Muscle of leg (tissue), 11 donors: ENCODE results near the gene NAA40. TPM values are rescaled to one million over a fixed set of nuclear protein-coding genes. Genes with fewer than 3 reads are reported as not detected.
A peak's percentile ranks its signal among the peaks of the same experiment; 100 is the strongest.

Source experiments
- DNase-seq: peaks from one replicate; pipeline ENCODE4 v3.0.0; 2013
- H3K27ac ChIP-seq: one replicate; pipeline ENCODE4 v1.5.1; 2013; ENCODE audit warnings: mild to moderate bottlenecking, low read length, control low read depth
- H3K27me3 ChIP-seq: one replicate; pipeline ENCODE4 v1.6.1; 2013; ENCODE audit warnings: low read length; ENCODE audit not compliant: control insufficient read depth, insufficient read depth
- H3K36me3 ChIP-seq: one replicate; pipeline ENCODE4 v1.6.1; 2013; ENCODE audit warnings: low read length; ENCODE audit not compliant: control insufficient read depth, insufficient read depth
- H3K4me1 ChIP-seq: one replicate; pipeline ENCODE4 v1.6.1; 2013; ENCODE audit warnings: low read length; ENCODE audit not compliant: control insufficient read depth, insufficient read depth
- H3K4me3 ChIP-seq: one replicate; pipeline ENCODE4 v1.5.1; 2013; ENCODE audit warnings: low read length, control low read depth
- H3K9me3 ChIP-seq: replicated peaks from 2 replicates; pipeline ENCODE4 v1.6.1; 2013; ENCODE audit warnings: low read depth, low read length; ENCODE audit not compliant: control insufficient read depth
- WGBS: methylation state at CpG from one replicate; pipeline ENCODE4 v1.1.5; 2013; ENCODE audit warnings: missing lambda C conversion rate; ENCODE audit not compliant: insufficient coverage; 5-methylcytosine and 5-hydroxymethylcytosine counted together
- polyA plus RNA-seq, 8 donors: library from polyadenylated mRNA; unstranded; fragments of 120-200 nt; gene quantifications; one replicate each; pipeline versions ENCODE4 v1.2.1 to v1.2.3, GENCODE V29; 2013; ENCODE audit warnings: inconsistent platforms in 1 of 8, low replicate concordance in 1 of 8; ENCODE audit not compliant: insufficient read length in 8 of 8, insufficient read depth in 1 of 8
- total RNA-seq: library from RNA; stranded (reverse); fragments of 120-200 nt; gene quantifications from one replicate; pipeline ENCODE4 v1.2.4, GENCODE V29; 2013

Gene NAA40
- total and polyA plus RNA-seq, 9 donors: 8.9 to 18.4 (median 16.1) TPM

- DNase-seq: peak; percentile 62
- H3K27ac ChIP-seq: no peak overlapping the region
- 10% methylated on average over 41 of the region's 59 CpGs for WGBS
- H3K27me3 ChIP-seq: peaks cover 7% of the 10 kb centered on the region
- no peaks in the 10 kb centered on the region for H3K9me3 ChIP-seq
- peaks cover 51% of the 10 kb centered on the region for H3K4me1 ChIP-seq
- peaks cover 35% of the 10 kb centered on the region for H3K36me3 ChIP-seq
- H3K4me3 ChIP-seq: peak overlapping the region; percentile 9
These were observed 60.7 kb downstream of the NAA40 start for GRCh38 chr11:63999349-64000025.

DNA sequence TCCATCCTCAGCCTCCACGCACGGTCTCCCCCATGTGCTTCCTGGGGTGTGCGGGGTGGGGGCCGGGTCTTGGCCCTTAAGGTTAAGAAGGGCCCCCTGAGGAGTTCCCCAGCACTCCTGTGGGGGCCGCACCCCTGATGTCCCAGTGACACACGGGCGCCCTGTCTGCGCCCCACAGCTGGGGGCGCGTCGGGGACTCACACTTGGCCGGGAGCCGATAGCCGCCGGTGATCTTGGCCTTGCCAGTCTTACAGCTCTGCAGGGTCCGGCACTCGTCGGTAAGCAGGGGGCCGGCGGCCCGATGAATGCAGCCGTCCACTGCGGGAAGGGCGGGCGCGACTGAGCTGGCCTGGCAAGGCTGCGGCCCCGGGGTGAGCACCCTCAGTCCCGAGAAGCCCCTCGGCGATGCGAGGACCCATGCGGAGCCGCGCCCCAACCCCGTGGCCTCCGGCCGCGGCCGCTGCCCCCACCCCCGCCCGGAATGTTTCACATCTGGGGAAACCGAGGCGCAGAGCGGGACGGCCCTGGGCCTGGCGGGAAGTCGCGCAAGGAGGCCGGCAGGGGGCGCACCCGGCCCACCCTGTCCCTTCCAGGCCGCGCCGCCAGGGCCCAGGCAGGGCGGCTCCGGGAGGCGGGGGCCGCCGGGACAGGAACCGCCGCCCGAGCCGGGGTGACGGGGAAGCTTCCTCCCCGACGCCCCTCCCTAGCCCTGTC, 61.4 kb downstream of the NAA40 start:
- H3K27ac ChIP-seq: no peak overlapping the region
- 2% methylated on average over 66 of the region's 67 CpGs for WGBS
- peaks cover 51% of the 10 kb centered on the region for H3K4me1 ChIP-seq

DNA sequence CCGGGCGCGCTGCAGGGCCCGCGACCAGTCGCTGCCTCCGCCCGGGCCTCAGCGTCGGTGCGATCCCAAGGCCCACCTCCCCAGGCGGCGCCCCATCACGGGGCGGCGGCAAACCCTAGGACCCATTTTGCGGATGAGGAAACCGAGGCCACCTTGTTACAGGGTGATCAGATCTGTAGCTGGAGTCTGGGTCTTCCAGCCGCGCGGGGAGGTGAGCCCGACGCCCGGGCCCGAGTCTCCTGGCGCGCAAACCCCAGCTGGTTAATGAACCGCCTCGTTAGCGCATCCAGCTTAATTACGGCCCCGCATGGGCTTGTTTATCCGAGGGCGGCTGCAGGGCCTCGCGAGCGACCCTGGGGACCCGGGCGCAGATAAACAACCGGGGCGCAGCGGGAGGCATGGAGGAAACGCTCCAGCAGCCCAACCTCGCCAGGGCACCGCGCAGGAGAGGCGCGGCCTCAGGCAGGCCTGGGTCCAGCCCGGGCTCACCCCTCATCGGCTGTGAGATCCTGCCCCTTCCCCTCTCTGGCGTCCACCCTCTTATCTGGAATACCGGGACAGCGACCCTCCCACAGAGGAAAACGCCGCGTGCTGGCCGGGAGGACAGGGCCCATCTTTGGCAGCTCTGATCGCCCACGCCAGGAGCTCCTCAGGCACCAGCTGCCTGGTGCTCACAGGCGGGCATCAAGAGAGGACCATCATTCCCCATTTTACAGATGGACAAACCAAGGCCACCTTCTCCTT, 62.1 kb downstream of the NAA40 start:
- 12% methylated on average over 60 of the region's 60 CpGs for WGBS
- peaks cover 54% of the 10 kb centered on the region for H3K4me1 ChIP-seq

More for the DNA sequence above, 61.4 kb downstream of the NAA40 start:
- H3K27me3 ChIP-seq: peaks cover 7% of the 10 kb centered on the region
- DNase-seq: peak; percentile 89
- H3K4me3 ChIP-seq: peak overlapping the region; percentile 24
- H3K9me3 ChIP-seq: no peaks in the 10 kb centered on the region
- H3K36me3 ChIP-seq: peaks cover 33% of the 10 kb centered on the region

GRCh38 chr11:64001484-64002420, 63.0 kb downstream of the NAA40 start:
- H3K4me1 ChIP-seq: peaks cover 62% of the 10 kb centered on the region
- H3K4me3 ChIP-seq: no peak overlapping the region
- peaks cover 12% of the 10 kb centered on the region for H3K27me3 ChIP-seq
- peak overlapping the region; percentile 77 for H3K27ac ChIP-seq
- peaks cover 18% of the 10 kb centered on the region for H3K36me3 ChIP-seq
- WGBS: 13% methylated on average over 12 of the region's 23 CpGs
- peak; percentile 91 for DNase-seq
- no peaks in the 10 kb centered on the region for H3K9me3 ChIP-seq

More for the DNA sequence above, 62.1 kb downstream of the NAA40 start:
- peaks cover 27% of the 10 kb centered on the region for H3K36me3 ChIP-seq
- H3K27me3 ChIP-seq: peaks cover 9% of the 10 kb centered on the region
- no peak overlapping the region for H3K27ac ChIP-seq
- peak overlapping the region; percentile 24 for H3K4me3 ChIP-seq
- H3K9me3 ChIP-seq: no peaks in the 10 kb centered on the region
- DNase-seq: no peak

GRCh38 chr11:64003807-64004589, 65.2 kb downstream of the NAA40 start:
- DNase-seq: no peak
- Histone ChIP-seq H3K36me3 (no peaks in the 10 kb centered on the region), H3K27me3 (peaks cover 22% of the 10 kb centered on the region), H3K9me3 (no peaks in the 10 kb centered on the region), H3K27ac (peak overlapping the region; percentile 49), H3K4me3 (no peak overlapping the region), H3K4me1 (peaks cover 78% of the 10 kb centered on the region)
- 47% methylated on average over 15 of the region's 23 CpGs for WGBS

- Histone ChIP-seq H3K4me1 (peaks cover 73% of the 10 kb centered on the region), H3K27me3 (peaks cover 22% of the 10 kb centered on the region), H3K27ac (no peak overlapping the region), H3K36me3 (no peaks in the 10 kb centered on the region), H3K4me3 (no peak overlapping the region), H3K9me3 (no peaks in the 10 kb centered on the region)
- no peak for DNase-seq
- 70% methylated on average over 2 of the region's 4 CpGs for WGBS
These were observed 65.8 kb downstream of the NAA40 start for GRCh38 chr11:64004590-64004984.

DNA sequence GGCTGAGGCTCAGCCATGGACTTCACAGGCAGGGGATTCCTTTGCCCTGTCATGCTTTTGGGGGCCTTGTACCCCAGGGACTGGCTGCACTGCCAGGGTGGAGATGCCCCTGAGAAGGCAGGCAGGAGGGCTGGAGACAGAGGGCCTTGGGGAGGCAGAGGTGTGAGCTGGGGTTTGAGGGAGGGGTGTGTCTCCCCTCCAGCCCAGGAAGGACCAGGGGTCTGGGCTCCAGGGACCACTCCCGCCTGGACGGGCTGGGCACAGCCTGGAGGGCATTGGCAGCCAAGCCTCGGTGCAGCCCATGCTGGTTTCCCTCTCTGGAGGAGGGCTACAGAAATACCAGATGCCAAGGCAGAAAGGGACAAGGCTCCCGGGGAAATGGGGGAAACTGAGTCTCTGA, 66.9 kb downstream of the NAA40 start:
- no peak overlapping the region for H3K27ac ChIP-seq
- H3K4me3 ChIP-seq: no peak overlapping the region

GRCh38 chr11:64006398-64006797, 67.6 kb downstream of the NAA40 start:
- H3K4me3 ChIP-seq: no peak overlapping the region
- H3K4me1 ChIP-seq: peaks cover 57% of the 10 kb centered on the region
- H3K27ac ChIP-seq: no peak overlapping the region
- WGBS: 52% methylated on average over 6 of the region's 12 CpGs
- no peaks in the 10 kb centered on the region for H3K36me3 ChIP-seq
- DNase-seq: no peak
- no peaks in the 10 kb centered on the region for H3K9me3 ChIP-seq
- H3K27me3 ChIP-seq: peaks cover 16% of the 10 kb centered on the region

More for the DNA sequence above, 66.9 kb downstream of the NAA40 start:
- DNase-seq: no peak
- Histone ChIP-seq H3K27me3 (peaks cover 16% of the 10 kb centered on the region), H3K36me3 (no peaks in the 10 kb centered on the region), H3K4me1 (peaks cover 64% of the 10 kb centered on the region), H3K9me3 (no peaks in the 10 kb centered on the region)
- 65% methylated on average over 4 of the region's 4 CpGs for WGBS
